Mesodermal cell (in vitro differentiated cells): ENCODE results near the gene CST9.
"Not testable (repeated sequence)": the region's sequence is repeated elsewhere in the genome, so short reads cannot be mapped to it uniquely, and the experiment has no call there.

ENCODE experiments used
- H3K27ac ChIP-seq: 2 replicates; pipeline ENCODE4 v1.7.0; 2013; ENCODE audit warnings: mild to moderate bottlenecking, low read depth, low read length, moderate library complexity; ENCODE audit not compliant: severe bottlenecking
- H3K36me3 ChIP-seq: 2 replicates; pipeline ENCODE4 v1.7.1; 2013; ENCODE audit warnings: mild to moderate bottlenecking, low read length, moderate library complexity; ENCODE audit not compliant: control insufficient read depth, insufficient read depth
- H3K4me1 ChIP-seq: one replicate; pipeline ENCODE4 v1.7.1; 2013; ENCODE audit warnings: mild to moderate bottlenecking, low read length; ENCODE audit not compliant: insufficient read depth, control insufficient read depth, poor library complexity, severe bottlenecking
- H3K4me3 ChIP-seq: 2 replicates; pipeline ENCODE4 v1.7.0; 2013; ENCODE audit warnings: low read length, control low read depth, mild to moderate bottlenecking; ENCODE audit not compliant: insufficient read depth, poor library complexity, severe bottlenecking; ENCODE audit errors: extremely low read depth
- H3K9me3 ChIP-seq: 2 replicates; pipeline ENCODE4 v1.7.1; 2013; ENCODE audit warnings: mild to moderate bottlenecking, low read length, moderate library complexity; ENCODE audit not compliant: control insufficient read depth
- WGBS, 2 experiments: methylation state at CpG; one replicate each; pipeline ENCODE4 v1.1.5; 2013; ENCODE audit warnings: missing lambda C conversion rate in 2 of 2; ENCODE audit not compliant: insufficient coverage in 2 of 2; 5-methylcytosine and 5-hydroxymethylcytosine counted together

CST9 gene

DNA sequence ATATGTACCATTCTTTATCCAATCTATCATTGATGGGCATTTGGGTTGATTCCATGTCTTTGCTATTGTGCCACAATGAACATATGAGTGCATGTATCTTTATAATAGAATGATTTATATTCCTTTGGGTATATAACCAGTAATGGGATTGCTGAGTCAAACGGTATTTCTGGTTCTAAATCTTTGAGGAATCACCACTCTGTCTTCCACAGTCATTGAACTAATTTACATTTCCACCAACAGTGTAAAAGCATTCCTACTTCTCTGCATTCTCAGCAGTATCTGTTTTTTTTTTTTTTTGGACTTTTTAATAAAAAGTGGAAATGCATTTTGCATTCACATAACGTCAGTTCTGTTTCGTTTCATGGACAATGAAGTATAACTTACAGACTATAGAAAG, 16.7 kb upstream of the CST9 start:
- H3K27ac ChIP-seq = peak overlapping the region; percentile 81
- H3K4me3 ChIP-seq, H3K9me3 ChIP-seq, H3K36me3 ChIP-seq: not testable (repeated sequence)
- no CpG with 5 or more reads among the region's 3 CpGs for WGBS, 2 experiments
- H3K4me1 ChIP-seq = peaks cover 20% of the 10 kb centered on the region

DNA sequence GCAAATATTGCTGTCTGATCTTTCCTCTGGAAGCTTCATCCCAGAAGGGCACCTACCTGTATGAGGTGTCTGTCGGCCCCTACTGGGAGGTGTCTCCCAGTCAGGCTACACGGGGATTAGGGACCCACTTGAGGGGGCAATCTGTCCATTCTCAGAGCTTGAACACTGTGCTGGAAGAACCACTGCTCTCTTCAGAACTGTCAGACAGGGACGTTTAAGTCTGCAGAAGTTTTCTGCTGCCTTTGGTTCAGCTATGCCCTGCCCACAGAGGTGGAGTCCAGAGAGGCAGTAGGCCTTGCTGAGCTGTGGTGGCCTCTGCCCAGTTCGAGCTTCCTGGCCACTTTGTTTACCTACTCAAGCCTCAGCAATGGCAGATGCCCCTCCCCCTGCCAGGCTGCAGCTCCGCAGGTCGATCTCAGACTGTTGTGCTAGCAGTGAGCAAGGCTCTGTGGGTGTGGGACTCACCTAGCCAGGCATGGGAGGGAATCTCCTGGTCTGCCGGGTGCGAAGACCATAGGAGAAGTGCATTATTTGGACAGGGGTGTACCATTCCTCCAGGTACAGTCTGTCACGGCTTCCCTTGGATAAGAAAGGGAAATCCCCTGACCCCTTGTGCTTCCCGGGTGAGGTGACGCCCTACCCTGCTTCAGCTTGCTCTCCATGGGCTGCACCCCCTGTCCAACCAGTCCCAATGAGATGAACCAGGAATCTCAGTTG, 15.1 kb upstream of the CST9 start:
- H3K4me1 ChIP-seq = peaks cover 15% of the 10 kb centered on the region
- not testable (repeated sequence) for H3K4me3 ChIP-seq, H3K9me3 ChIP-seq, H3K27ac ChIP-seq, H3K36me3 ChIP-seq
- WGBS, 2 experiments = 78 to 79% methylated on average over 6 to 9 of the region's 11 CpGs

DNA sequence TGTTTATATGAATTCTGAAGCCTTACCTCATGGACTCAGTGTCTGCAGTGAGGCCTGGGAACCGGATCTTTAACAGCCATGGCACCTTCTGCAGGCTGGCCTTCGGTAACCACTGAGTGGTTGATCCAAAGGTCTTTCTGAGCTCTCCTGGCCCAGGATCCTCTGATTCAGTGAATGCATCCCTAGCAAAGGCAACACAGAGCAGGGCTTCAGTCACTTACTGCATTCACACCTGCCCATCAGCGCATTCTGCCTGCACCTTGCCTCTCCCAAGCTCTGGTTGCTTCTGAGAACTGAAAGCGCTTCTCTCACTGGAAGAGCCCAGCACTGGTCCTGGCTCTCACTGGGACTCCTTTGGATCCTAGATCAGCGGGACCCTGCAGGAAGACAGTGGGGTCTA, 8.4 kb upstream of the CST9 start:
- Histone ChIP-seq H3K9me3 (no peaks in the 10 kb centered on the region), H3K4me1 (no peaks in the 10 kb centered on the region), H3K4me3 (no peak overlapping the region), H3K36me3 (no peaks in the 10 kb centered on the region), H3K27ac (no peak overlapping the region)
- WGBS, 2 experiments = 87 to 94% methylated on average over 4 to 5 of the region's 5 CpGs

DNA sequence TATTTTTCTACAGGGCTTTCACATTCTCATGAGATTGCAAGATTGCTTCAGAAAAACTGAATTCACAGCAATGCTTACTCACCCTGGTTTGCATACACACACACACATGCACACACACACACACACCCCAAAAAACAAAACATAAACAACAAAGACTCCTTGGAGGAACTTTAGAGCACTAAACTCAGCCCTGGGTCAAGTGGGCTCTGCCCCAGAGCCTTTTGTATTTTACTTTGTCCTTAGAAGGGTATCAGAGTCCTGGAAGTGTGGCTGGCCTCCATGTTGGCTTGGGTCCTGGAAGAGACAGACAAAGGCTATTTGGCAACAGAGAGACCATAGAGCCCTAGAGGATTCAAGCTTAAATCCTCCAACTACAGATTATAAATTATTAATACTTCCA, 8.0 kb upstream of the CST9 start:
- no peak overlapping the region for H3K27ac ChIP-seq
- H3K4me3 ChIP-seq = no peak overlapping the region

DNA sequence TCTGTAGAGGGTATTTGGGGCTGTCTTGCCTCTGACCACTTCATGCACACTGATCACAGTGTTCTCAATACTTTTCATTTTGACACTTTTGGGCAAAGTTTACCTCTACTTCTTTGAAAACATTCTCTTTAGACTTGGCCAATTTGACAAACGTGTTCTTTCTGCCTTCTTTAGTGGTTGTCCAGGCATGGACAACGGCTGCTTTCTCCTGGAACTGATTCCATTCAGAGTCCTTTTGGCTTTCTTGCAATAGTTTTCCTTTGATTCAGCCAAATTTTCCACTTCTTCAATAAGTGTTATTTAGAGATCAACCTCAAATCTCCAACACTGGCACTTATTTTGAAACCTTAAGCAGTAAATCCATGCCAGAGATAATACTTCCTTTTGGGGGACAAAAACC, 6.7 kb upstream of the CST9 start:
- WGBS, 2 experiments = 86 to 92% methylated on average over 2 of the region's 2 CpGs
- Histone ChIP-seq H3K4me1 (peaks cover 2% of the 10 kb centered on the region), H3K27ac (no peak overlapping the region), H3K36me3 (no peaks in the 10 kb centered on the region), H3K4me3 (no peak overlapping the region), H3K9me3 (no peaks in the 10 kb centered on the region)

More for the DNA sequence above, 8.0 kb upstream of the CST9 start:
- H3K9me3 ChIP-seq = no peaks in the 10 kb centered on the region
- H3K36me3 ChIP-seq = no peaks in the 10 kb centered on the region
- H3K4me1 ChIP-seq = peaks cover 2% of the 10 kb centered on the region

DNA sequence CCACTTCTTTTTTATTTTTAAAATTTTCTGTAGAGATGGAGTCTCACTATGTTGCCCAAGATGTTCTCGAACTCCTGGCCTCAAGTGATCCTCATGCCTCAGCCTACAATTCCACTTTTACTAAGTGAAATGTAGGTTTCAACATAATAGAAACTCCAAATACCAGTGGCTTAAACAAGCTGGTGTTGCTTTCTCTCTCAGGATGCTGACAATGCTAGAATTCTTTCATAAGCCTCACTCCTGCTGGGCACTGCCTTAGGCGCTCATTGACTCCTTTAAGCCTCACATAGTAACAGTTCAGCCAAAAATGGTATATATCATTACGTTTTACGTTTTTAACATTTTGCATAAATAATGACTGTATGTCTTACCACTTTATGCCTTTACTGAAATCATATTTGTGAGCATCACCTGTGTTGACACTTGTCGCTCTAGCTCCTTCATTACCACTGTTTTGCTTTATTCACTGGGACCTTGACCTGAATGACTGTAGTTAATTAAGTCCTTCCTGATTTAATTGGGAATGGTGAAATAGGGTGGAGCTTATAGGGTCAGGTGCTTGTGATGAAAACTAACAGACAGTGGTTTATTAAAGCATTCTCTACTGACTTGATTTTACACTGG, 3.9 kb upstream of the CST9 start:
- Histone ChIP-seq H3K4me3 (no peak overlapping the region), H3K27ac (no peak overlapping the region), H3K36me3 (no peaks in the 10 kb centered on the region), H3K4me1 (peaks cover 2% of the 10 kb centered on the region), H3K9me3 (no peaks in the 10 kb centered on the region)
- 69% methylated on average over 3 of the region's 5 CpGs; no CpG with 5 or more reads in 1 of the 2 experiments for WGBS, 2 experiments

DNA sequence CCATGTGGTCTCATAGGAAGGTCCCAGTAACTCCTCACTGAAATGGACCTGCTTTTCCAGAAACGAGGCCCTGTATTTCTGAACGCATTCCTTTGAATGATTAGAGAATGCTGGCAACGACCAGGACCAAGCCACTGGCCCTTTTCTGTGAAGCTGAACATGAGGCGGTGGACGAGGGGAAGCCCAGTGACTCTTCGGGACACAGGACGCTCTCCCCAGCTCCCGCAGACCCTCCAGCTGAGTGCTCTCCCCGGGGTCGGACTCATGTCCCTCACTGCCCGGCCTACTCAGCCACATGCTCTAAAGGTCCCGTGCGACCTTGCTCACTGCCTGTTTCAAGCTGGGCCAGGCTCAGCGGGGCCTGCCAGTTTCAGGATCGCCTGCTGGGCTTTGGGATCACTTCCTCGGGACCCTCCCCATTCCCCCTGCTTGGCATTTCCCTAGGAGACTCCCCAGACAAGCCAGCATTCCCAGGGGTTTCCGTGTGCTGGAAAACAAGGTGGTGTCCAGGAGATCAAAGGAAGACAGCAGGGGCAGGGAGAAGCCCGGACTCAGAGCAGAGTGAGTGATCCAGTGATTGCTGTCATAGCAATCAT, 2.6 kb upstream of the CST9 start:
- H3K36me3 ChIP-seq = no peaks in the 10 kb centered on the region
- no peak overlapping the region for H3K27ac ChIP-seq
- H3K4me1 ChIP-seq = peaks cover 2% of the 10 kb centered on the region
- no peaks in the 10 kb centered on the region for H3K9me3 ChIP-seq
- 54 to 55% methylated on average over 14 to 16 of the region's 18 CpGs for WGBS, 2 experiments
- no peak overlapping the region for H3K4me3 ChIP-seq

DNA sequence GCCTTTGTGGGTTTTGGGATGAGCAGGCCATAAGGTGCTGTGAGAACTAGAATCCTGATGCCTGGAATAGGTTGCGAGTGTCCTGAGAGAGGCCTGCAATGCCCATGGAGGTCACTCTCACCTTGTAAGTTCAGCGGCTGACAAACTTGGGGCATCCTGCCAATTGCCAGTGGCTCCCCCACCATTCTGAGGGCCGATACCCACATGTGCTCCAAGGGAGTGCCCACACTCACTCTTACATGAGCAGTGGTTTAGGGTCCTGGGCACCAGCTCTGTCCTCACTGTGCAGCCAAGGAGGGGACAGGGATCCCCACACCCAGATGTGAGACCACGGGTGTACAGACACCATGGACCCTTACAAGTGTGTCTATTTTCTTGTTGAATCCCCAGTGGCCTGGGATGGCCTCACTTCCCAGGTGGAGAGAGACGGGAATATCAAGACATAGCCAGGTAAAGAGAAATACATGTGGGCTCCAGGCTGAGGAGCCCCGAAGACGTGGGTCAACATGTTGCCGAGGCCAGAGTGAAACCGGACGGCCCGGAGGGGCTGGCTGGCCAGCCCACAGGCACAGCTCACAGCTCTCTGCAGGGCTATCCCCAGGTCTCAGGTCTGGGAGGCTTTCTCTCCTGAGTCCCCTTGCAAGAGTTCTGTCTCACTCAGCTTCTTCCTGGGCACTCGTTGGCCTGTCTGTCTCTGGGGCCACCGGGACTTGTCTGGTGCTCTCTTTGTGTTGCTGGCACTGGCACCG, 2.0 kb upstream of the CST9 start:
- H3K4me1 ChIP-seq = peaks cover 2% of the 10 kb centered on the region
- no peak overlapping the region for H3K27ac ChIP-seq
- no peak overlapping the region for H3K4me3 ChIP-seq
- H3K9me3 ChIP-seq = no peaks in the 10 kb centered on the region
- 87 to 92% methylated on average over 13 of the region's 14 CpGs for WGBS, 2 experiments
- no peaks in the 10 kb centered on the region for H3K36me3 ChIP-seq

DNA sequence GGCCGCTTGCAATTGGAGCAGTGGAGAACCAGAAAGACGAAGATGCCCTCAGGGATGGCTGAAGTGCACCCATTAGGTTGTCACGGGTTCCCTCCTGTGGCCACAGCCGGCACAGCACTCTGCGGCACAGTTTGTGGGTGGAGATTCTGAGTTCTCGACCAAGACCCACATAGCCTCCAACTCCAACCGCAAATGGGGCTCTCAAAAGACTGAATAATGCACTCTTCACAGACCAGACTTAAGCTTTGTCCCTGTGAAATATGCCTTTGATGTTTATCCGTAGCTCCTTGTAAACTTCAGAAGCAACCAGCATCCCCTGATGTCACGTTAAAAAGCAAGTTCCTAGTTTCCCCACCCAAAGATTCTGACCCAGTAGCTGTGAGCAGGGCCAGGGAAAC, 934 bp upstream of the CST9 start:
- Histone ChIP-seq H3K9me3 (no peaks in the 10 kb centered on the region), H3K4me1 (peaks cover 2% of the 10 kb centered on the region), H3K27ac (no peak overlapping the region), H3K4me3 (no peak overlapping the region), H3K36me3 (no peaks in the 10 kb centered on the region)
- 16 to 26% methylated on average over 6 of the region's 9 CpGs for WGBS, 2 experiments

DNA sequence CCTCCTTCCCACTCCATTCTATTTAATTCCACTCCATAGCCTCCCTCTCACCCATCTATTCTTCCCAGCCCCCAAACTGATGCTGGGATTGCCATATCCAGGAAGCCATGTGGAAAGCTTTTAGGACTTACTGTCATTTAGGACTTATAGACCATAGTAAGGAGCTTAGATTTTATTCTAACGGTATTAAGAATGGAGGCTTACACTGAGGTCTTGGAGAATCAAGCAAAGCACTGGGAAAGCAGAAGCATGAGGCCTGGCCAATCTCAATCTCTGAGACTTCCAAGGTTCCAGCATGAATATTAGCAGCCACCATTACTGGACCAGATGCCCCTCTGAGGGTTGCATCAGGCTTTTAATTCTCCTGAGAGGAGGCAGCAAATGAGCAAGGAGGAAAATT, 1.4 kb downstream of the CST9 start:
- Histone ChIP-seq H3K4me1 (peaks cover 2% of the 10 kb centered on the region), H3K27ac (no peak overlapping the region), H3K4me3 (no peak overlapping the region), H3K9me3 (no peaks in the 10 kb centered on the region), H3K36me3 (no peaks in the 10 kb centered on the region)
- WGBS, 2 experiments = 91 to 100% methylated on average over 1 of the region's 1 CpG
